Hepatocyte (in vitro differentiated cells): ENCODE results near the gene PRKCA. TPM values are rescaled to one million over a fixed set of nuclear protein-coding genes. Genes with fewer than 3 reads are reported as not detected.

Source experiments
- DNase-seq: peaks from one replicate; pipeline ENCODE4 v3.0.0-alpha.2; 2016; ENCODE audit warnings: low spot score
- H2AFZ ChIP-seq: fragments of 200-600 bp; sonication (generic); 2 replicates; pipeline ENCODE4 v1.6.0; 2016; ENCODE audit warnings: antibody characterized with exemption, mild to moderate bottlenecking
- H3K27ac ChIP-seq: fragments of 200-600 bp; sonication (generic); 2 replicates; pipeline ENCODE4 v1.5.1; 2016; ENCODE audit warnings: mild to moderate bottlenecking
- H3K27me3 ChIP-seq: fragments of 200-600 bp; sonication (generic); 2 replicates; pipeline ENCODE4 v1.6.1; 2016
- H3K36me3 ChIP-seq: fragments of 200-600 bp; sonication (generic); replicated peaks from 2 replicates; pipeline ENCODE4 v1.5.1; 2016; ENCODE audit warnings: low read depth; ENCODE audit not compliant: insufficient read depth
- H3K4me1 ChIP-seq: fragments of 200-600 bp; sonication (generic); 2 replicates; pipeline ENCODE4 v1.5.1; 2016; ENCODE audit warnings: mild to moderate bottlenecking, moderate library complexity; ENCODE audit not compliant: insufficient read depth
- H3K4me2 ChIP-seq: fragments of 200-600 bp; sonication (generic); 2 replicates; pipeline ENCODE4 v1.6.0; 2016
- H3K4me3 ChIP-seq: fragments of 200-600 bp; sonication (generic); 2 replicates; pipeline ENCODE4 v1.5.1; 2016; ENCODE audit warnings: mild to moderate bottlenecking
- H3K79me2 ChIP-seq: fragments of 200-600 bp; sonication (generic); 2 replicates; pipeline ENCODE4 v1.6.0; 2017; ENCODE audit warnings: mild to moderate bottlenecking
- H3K9me2 ChIP-seq: fragments of 200-600 bp; sonication (generic); replicated peaks from 2 replicates; pipeline ENCODE4 v1.6.0; 2017; ENCODE audit warnings: mild to moderate bottlenecking; ENCODE audit not compliant: insufficient read depth
- H3K9me3 ChIP-seq: fragments of 200-600 bp; sonication (generic); 2 replicates; pipeline ENCODE4 v1.5.1; 2016; ENCODE audit warnings: low read depth, mild to moderate bottlenecking
- H4K20me1 ChIP-seq: fragments of 200-600 bp; sonication (generic); 2 replicates; pipeline ENCODE4 v1.6.0; 2016; ENCODE audit warnings: mild to moderate bottlenecking; ENCODE audit not compliant: insufficient read depth, poor library complexity, severe bottlenecking
- CTCF ChIP-seq: fragments of 200-600 bp; sonication (generic); IDR thresholded peaks from 2 replicates; pipeline ENCODE4 v1.5.1; 2016; ENCODE audit warnings: antibody characterized with exemption, mild to moderate bottlenecking; ENCODE audit not compliant: poor library complexity
- EZH2 ChIP-seq: fragments of 200-600 bp; sonication (generic); IDR thresholded peaks from 2 replicates; pipeline ENCODE4 v1.6.1; 2016; ENCODE audit warnings: antibody characterized with exemption, mild to moderate bottlenecking, borderline replicate concordance
- EZH2phosphoT487 ChIP-seq: fragments of 200-600 bp; sonication (generic); IDR thresholded peaks from one replicate; pipeline ENCODE4 v1.6.1; 2018; ENCODE audit warnings: antibody characterized with exemption, mild to moderate bottlenecking, low read depth, moderate library complexity; ENCODE audit not compliant: unreplicated experiment, severe bottlenecking
- WGBS: methylation state at CpG from one replicate; pipeline ENCODE4 v1.1.6; 2016; ENCODE audit warnings: low lambda C conversion rate; ENCODE audit errors: missing lambda C conversion rate; 5-methylcytosine and 5-hydroxymethylcytosine counted together
- polyA plus RNA-seq: library from polyadenylated mRNA; unstranded; fragments of >200 nt; fragmentation: Nextera tagmentation; extraction: Ambion mirVana; gene quantifications from 2 replicates; pipeline ENCODE4 v1.2.1, GENCODE V29; 2016
- total RNA-seq: library from RNA; depleted of rRNA; stranded (reverse); fragments of >200 nt; gene quantifications from 2 replicates; pipeline ENCODE4 v1.2.3, GENCODE V29; 2014

The PRKCA gene
- total and polyA plus RNA-seq, 2 experiments from 2014 or later = 5.9 to 18.5 TPM

- H3K9me3 ChIP-seq = no peaks in the 10 kb centered on the region
- DNase-seq = no peak
Observed at GRCh38 chr17:66848496-66848895, 546.1 kb downstream of the PRKCA start.

GRCh38 chr17:66849032-66849655 lies 546.7 kb downstream of the PRKCA start:
- Histone ChIP-seq H3K27ac (no peak overlapping the region), H3K4me1 (no peaks in the 10 kb centered on the region), H2AFZ (no peak overlapping the region), H3K79me2 (no peaks in the 10 kb centered on the region), H3K36me3 (no peaks in the 10 kb centered on the region), H3K4me2 (no peak overlapping the region), H3K9me3 (no peaks in the 10 kb centered on the region), H3K9me2 (no peaks in the 10 kb centered on the region), H3K4me3 (no peak overlapping the region), H4K20me1 (no peaks in the 10 kb centered on the region), H3K27me3 (no peaks in the 10 kb centered on the region)
- DNase-seq = no peak
- WGBS = 96% methylated on average over 11 of the region's 14 CpGs
- TF ChIP-seq EZH2phosphoT487 (no peak), EZH2 (no peak)

More at GRCh38 chr17:66848496-66848895, 546.1 kb downstream of the PRKCA start:
- Histone ChIP-seq H2AFZ (no peak overlapping the region), H3K27me3 (no peaks in the 10 kb centered on the region), H3K36me3 (no peaks in the 10 kb centered on the region), H4K20me1 (no peaks in the 10 kb centered on the region), H3K27ac (no peak overlapping the region), H3K4me2 (no peak overlapping the region), H3K79me2 (no peaks in the 10 kb centered on the region), H3K4me3 (no peak overlapping the region), H3K4me1 (no peaks in the 10 kb centered on the region), H3K9me2 (no peaks in the 10 kb centered on the region)
- TF ChIP-seq EZH2 = no peak
- no peak for TF ChIP-seq EZH2phosphoT487
- no peak for TF ChIP-seq CTCF
- 93% methylated on average over 6 of the region's 6 CpGs for WGBS

- H3K9me2 ChIP-seq = no peaks in the 10 kb centered on the region
- H3K27ac ChIP-seq = no peak overlapping the region
- DNase-seq = no peak
- no peaks in the 10 kb centered on the region for H3K9me3 ChIP-seq
- no peak overlapping the region for H3K4me3 ChIP-seq
- H2AFZ ChIP-seq = no peak overlapping the region
- no peaks in the 10 kb centered on the region for H3K27me3 ChIP-seq
- H3K36me3 ChIP-seq = no peaks in the 10 kb centered on the region
- H4K20me1 ChIP-seq = no peaks in the 10 kb centered on the region
- 89% methylated on average over 4 of the region's 4 CpGs for WGBS
- H3K79me2 ChIP-seq = no peaks in the 10 kb centered on the region
- TF ChIP-seq EZH2 = no peak
- H3K4me2 ChIP-seq = no peak overlapping the region
- H3K4me1 ChIP-seq = no peaks in the 10 kb centered on the region
Observed at GRCh38 chr17:66849851-66850580, 547.6 kb downstream of the PRKCA start.

- no peak overlapping the region for H3K4me2 ChIP-seq
- no peaks in the 10 kb centered on the region for H3K79me2 ChIP-seq
- H3K4me1 ChIP-seq = no peaks in the 10 kb centered on the region
- no peaks in the 10 kb centered on the region for H4K20me1 ChIP-seq
- H2AFZ ChIP-seq = no peak overlapping the region
- no peaks in the 10 kb centered on the region for H3K27me3 ChIP-seq
- H3K4me3 ChIP-seq = no peak overlapping the region
- H3K9me2 ChIP-seq = no peaks in the 10 kb centered on the region
- TF ChIP-seq EZH2 (no peak), CTCF (no peak), EZH2phosphoT487 (no peak)
- no peak for DNase-seq
- H3K27ac ChIP-seq = no peak overlapping the region
- H3K9me3 ChIP-seq = no peaks in the 10 kb centered on the region
- no peaks in the 10 kb centered on the region for H3K36me3 ChIP-seq
- WGBS = 76% methylated on average over 3 of the region's 3 CpGs
Observed at GRCh38 chr17:66850692-66851091, 548.3 kb downstream of the PRKCA start.
